ENCODE measurements around the gene OSGEP. TPM values are rescaled to one million over a fixed set of nuclear protein-coding genes. Genes with fewer than 3 reads are reported as not detected.
"Not testable (repeated sequence)": the region's sequence is repeated elsewhere in the genome, so short reads cannot be mapped to it uniquely, and the experiment has no call there.

Gene OSGEP
- total RNA-seq, 2 donors from 2014 or later: 31.2 to 35.0 TPM

GRCh38 chr14:20476776-20477175, 22.2 kb upstream of the OSGEP start:
- intact Hi-C loops (cut with DNase I, micrococcal nuclease): no loop called here
- ATAC-seq (no peak), DNase-seq (no peak)

- intact Hi-C loops (cut with DNase I, micrococcal nuclease): no loop called here
- ATAC-seq (no peak), DNase-seq (no peak)
Measured at GRCh38 chr14:20472536-20473169, 18.0 kb upstream of the OSGEP start.

GRCh38 chr14:20470603-20470901, 15.9 kb upstream of the OSGEP start:
- peak; percentile 12 for ATAC-seq
- intact Hi-C loops (cut with DNase I, micrococcal nuclease): no loop called here

GRCh38 chr14:20469890-20470602, 15.4 kb upstream of the OSGEP start:
- peak; percentile 37 to 50 for DNase-seq
- ATAC-seq: peak; percentile 65
- intact Hi-C loops (cut with DNase I, micrococcal nuclease): loop anchor here in 1 of 2 donors (5.0 to 10.0 kb wide), 2 partner anchors 55 to 142 kb away; partner anchors contain the start of gene TEP1

More at GRCh38 chr14:20470603-20470901, 15.9 kb upstream of the OSGEP start:
- no peak for DNase-seq

- intact Hi-C loops (cut with DNase I, micrococcal nuclease): loop anchor here in 1 of 2 donors (5.0 to 10.0 kb wide), 2 partner anchors 55 to 143 kb away; partner anchors contain the start of gene TEP1
- peak; percentile 91 for ATAC-seq
Measured at GRCh38 chr14:20469242-20469889, 14.8 kb upstream of the OSGEP start, which contains the start of gene PNP. Gene PNP, plus strand, starts transcription at chr14:20469406. Its CDS starts 119 bp downstream, at chr14:20469525.

GRCh38 chr14:20468764-20469241, 14.2 kb upstream of the OSGEP start:
- no peak for ATAC-seq
- peak; percentile 44 to 47 for DNase-seq
- intact Hi-C loops (cut with DNase I, micrococcal nuclease): loop anchor here in 1 of 2 donors (5.0 to 10.0 kb wide), 2 partner anchors 54 to 143 kb away; partner anchors contain the start of gene TEP1

More at GRCh38 chr14:20469242-20469889, 14.8 kb upstream of the OSGEP start, which contains the start of gene PNP:
- peak; percentile 93 to 96 for DNase-seq

- peak; percentile 87 for ATAC-seq
- DNase-seq: peak; percentile 99 to 100
- intact Hi-C loops (cut with DNase I, micrococcal nuclease): loop anchor here in 1 of 2 donors (10.0 kb wide), 1 partner anchor 47 kb away; the partner anchor contains the start of gene TEP1
Measured at GRCh38 chr14:20461225-20462141, 6.9 kb upstream of the OSGEP start, which contains the start of gene PIP4P1. Gene PIP4P1, minus strand, starts transcription at chr14:20461434. Its CDS starts 109 bp downstream, at chr14:20461325.

- ATAC-seq (peak; percentile 57), DNase-seq (peak; percentile 77 to 86)
- intact Hi-C loops (cut with DNase I, micrococcal nuclease): loop anchor here in 1 of 2 donors (10.0 kb wide), 1 partner anchor 46 kb away; the partner anchor contains the start of gene TEP1
Measured at GRCh38 chr14:20460458-20461224, 6.0 kb upstream of the OSGEP start.

- intact Hi-C loops (cut with DNase I, micrococcal nuclease): loop anchor here in 1 of 2 donors (10.0 kb wide), 1 partner anchor 113 kb away; the partner anchor contains the start of gene PARP2
- no peak for DNase-seq
- no peak for ATAC-seq
Measured at GRCh38 chr14:20458031-20458789, 3.6 kb upstream of the OSGEP start.

- intact Hi-C loops (cut with DNase I, micrococcal nuclease): loop anchor here in 1 of 2 donors (10.0 kb wide), 1 partner anchor 112 kb away; the partner anchor contains the start of gene PARP2
- no peak for ATAC-seq
- peak in 1 of 2 donors; percentile 31 for DNase-seq
Measured at GRCh38 chr14:20456971-20457370, 2.4 kb upstream of the OSGEP start.

- intact Hi-C loops (cut with DNase I, micrococcal nuclease): loop anchor here in 1 of 2 donors (10.0 kb wide), 1 partner anchor 111 kb away; the partner anchor contains the start of gene PARP2
- DNase-seq (no peak), ATAC-seq (peak; percentile 62)
Measured at GRCh38 chr14:20455355-20456300, 1.0 kb upstream of the OSGEP start.

GRCh38 chr14:20452831-20453230, 1.8 kb downstream of the OSGEP start:
- not testable (repeated sequence) for DNase-seq, ATAC-seq
- intact Hi-C loops (cut with DNase I, micrococcal nuclease): loop anchor here in 1 of 2 donors (10.0 kb wide), 1 partner anchor 108 kb away; the partner anchor contains the start of gene PARP2

GRCh38 chr14:20446889-20447288, 7.7 kb downstream of the OSGEP start:
- intact Hi-C loops (cut with DNase I, micrococcal nuclease): no loop called here
- ATAC-seq (no peak), DNase-seq (no peak)

- intact Hi-C loops (cut with DNase I, micrococcal nuclease); ATAC-seq; DNase-seq: not testable (repeated sequence)
Measured at GRCh38 chr14:20443650-20444049, 11.0 kb downstream of the OSGEP start.

- intact Hi-C loops (cut with DNase I, micrococcal nuclease): no loop called here
- DNase-seq: no peak
- no peak for ATAC-seq
Measured at GRCh38 chr14:20441461-20441860, 13.2 kb downstream of the OSGEP start.

All from left colon (tissue), 2 donors.